SH-SY5Y (cell line): ENCODE measurements around the gene GFPT1.

Source experiments
- GATA2 ChIP-seq: IDR thresholded peaks from 2 replicates; pipeline ENCODE4 v1.6.1; 2011; ENCODE audit warnings: mild to moderate bottlenecking, low read depth, low read length
- GATA3 ChIP-seq: IDR thresholded peaks from 2 replicates; pipeline ENCODE4 v1.6.1; 2011; ENCODE audit warnings: low read depth, mild to moderate bottlenecking, low read length, moderate library complexity

GRCh38 chr2:69359371-69359770, 27.7 kb downstream of the GFPT1 start:
- TF ChIP-seq GATA3: no peak
- TF ChIP-seq GATA2: no peak
